ENCODE results near the gene MCTP1.

Gene MCTP1

GRCh38 chr5:95114902-95115301 is 170.0 kb downstream of the MCTP1 start:
- no peak for DNase-seq (ENCODE audit: low read depth)

GRCh38 chr5:95114305-95114704 is 170.6 kb downstream of the MCTP1 start:
- DNase-seq (ENCODE audit: low read depth) = no peak

GRCh38 chr5:95113489-95113888 is 171.4 kb downstream of the MCTP1 start:
- no peak for DNase-seq (ENCODE audit: low read depth)

GRCh38 chr5:95111141-95111540 is 173.8 kb downstream of the MCTP1 start:
- DNase-seq (ENCODE audit: low read depth) = no peak

GRCh38 chr5:95110118-95110517 is 174.8 kb downstream of the MCTP1 start:
- no peak for DNase-seq (ENCODE audit: low read depth)

GRCh38 chr5:95107138-95107537 is 177.8 kb downstream of the MCTP1 start:
- DNase-seq (ENCODE audit: low read depth) = no peak

- no peak for DNase-seq (ENCODE audit: low read depth)
These were observed 179.3 kb downstream of the MCTP1 start for GRCh38 chr5:95105638-95106037.

- DNase-seq (ENCODE audit: low read depth) = no peak
These were observed 182.2 kb downstream of the MCTP1 start for GRCh38 chr5:95102687-95103086.

GRCh38 chr5:95102080-95102479 is 182.8 kb downstream of the MCTP1 start:
- no peak for DNase-seq (ENCODE audit: low read depth)

- DNase-seq (ENCODE audit: low read depth) = no peak
These were observed 184.3 kb downstream of the MCTP1 start for GRCh38 chr5:95100551-95100950.

GRCh38 chr5:95098012-95098411 is 186.9 kb downstream of the MCTP1 start:
- DNase-seq (ENCODE audit: low read depth) = no peak

GRCh38 chr5:95093211-95093610 is 191.7 kb downstream of the MCTP1 start:
- DNase-seq (ENCODE audit: low read depth) = no peak

GRCh38 chr5:95090774-95091173 is 194.1 kb downstream of the MCTP1 start:
- DNase-seq (ENCODE audit: low read depth) = no peak

- no peak for DNase-seq (ENCODE audit: low read depth)
These were observed 197.0 kb downstream of the MCTP1 start for GRCh38 chr5:95087816-95088317.

GRCh38 chr5:95086927-95087815 is 197.7 kb downstream of the MCTP1 start:
- DNase-seq (ENCODE audit: low read depth) = no peak

GRCh38 chr5:95084757-95085156 is 200.1 kb downstream of the MCTP1 start:
- no peak for DNase-seq (ENCODE audit: low read depth)

GRCh38 chr5:95083606-95084005 is 201.3 kb downstream of the MCTP1 start:
- DNase-seq (ENCODE audit: low read depth) = no peak

GRCh38 chr5:95081982-95082381 is 202.9 kb downstream of the MCTP1 start:
- no peak for DNase-seq (ENCODE audit: low read depth)

GRCh38 chr5:95081500-95081960 is 203.4 kb downstream of the MCTP1 start:
- DNase-seq (ENCODE audit: low read depth) = no peak

- no peak for DNase-seq (ENCODE audit: low read depth)
These were observed 204.5 kb downstream of the MCTP1 start for GRCh38 chr5:95080441-95080840.

- no peak for DNase-seq (ENCODE audit: low read depth)
These were observed 204.9 kb downstream of the MCTP1 start for GRCh38 chr5:95080030-95080429.

- no peak for DNase-seq (ENCODE audit: low read depth)
These were observed 206.0 kb downstream of the MCTP1 start for GRCh38 chr5:95078868-95079267.

GRCh38 chr5:95076395-95077185 is 208.3 kb downstream of the MCTP1 start:
- DNase-seq (ENCODE audit: low read depth) = no peak

Data from activated T-cell treated with anti-CD3 and anti-CD28 coated beads for 24 hours (primary cell).